ENCODE measurements around the gene ABHD11.

DNA sequence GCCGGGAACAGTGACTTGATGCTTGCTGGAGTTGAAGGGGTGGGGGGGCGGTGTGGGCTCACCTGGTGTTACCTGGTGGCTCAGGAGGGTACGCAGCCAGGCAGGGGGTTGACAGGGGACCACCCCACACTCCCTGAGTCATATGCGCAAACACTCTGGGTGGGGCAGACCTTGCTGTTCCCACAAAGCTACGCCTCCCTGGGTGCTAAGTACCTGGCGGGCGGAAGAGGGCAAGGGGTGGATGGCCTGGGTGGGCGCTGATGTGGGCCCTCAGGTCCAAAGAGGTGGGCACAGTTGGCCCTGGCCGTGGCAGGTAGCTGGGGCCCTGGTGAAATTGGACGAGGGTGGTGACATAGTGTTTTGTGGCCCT is 33.1 kb downstream of the ABHD11 start:
- TF ChIP-seq POLR2AphosphoS5 (IDR thresholded peaks at IDR 0.05; ENCODE audit: low read depth, low read length), result no peak
- no peak for TF ChIP-seq TAF1 (IDR thresholded peaks at IDR 0.05; ENCODE audit: borderline replicate concordance, low read depth, low read length)
- TF ChIP-seq POLR2A (IDR thresholded peaks at IDR 0.05; ENCODE audit: low read depth, low read length), result no peak
